ENCODE results near the gene RPL36A. TPM values are rescaled to one million over a fixed set of nuclear protein-coding genes. Genes with fewer than 3 reads are reported as not detected.
A peak's percentile ranks its signal among the peaks of the same experiment; 100 is the strongest.

The RPL36A gene
- total RNA-seq, 1 donor from 2014 or later = 185 TPM

DNA sequence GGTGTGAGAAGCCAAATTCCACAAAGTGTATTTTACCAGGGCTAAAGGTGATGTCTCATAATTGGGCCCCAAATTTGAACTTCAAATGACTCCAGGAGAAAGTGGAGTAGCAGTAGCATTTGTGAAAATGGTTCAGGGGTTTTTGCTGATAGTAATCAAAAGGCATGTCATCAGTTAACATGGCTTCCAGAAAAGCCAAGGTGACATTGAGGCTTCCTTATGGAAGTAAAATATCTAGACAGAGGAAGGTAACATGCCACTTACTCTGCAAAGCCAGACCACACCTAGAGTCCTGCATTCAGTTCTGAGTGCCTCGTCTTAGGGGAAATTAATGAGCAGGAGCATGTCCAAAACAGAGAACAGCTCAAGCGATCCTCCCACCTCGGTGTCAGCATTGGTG, 2.2 kb upstream of the RPL36A start:
- Mint-ChIP-seq H3K4me3 (ENCODE audit: unreplicated experiment) (no peak overlapping the region), H3K27ac (ENCODE audit: unreplicated experiment) (no peak overlapping the region), H3K4me1 (ENCODE audit: low read depth, unreplicated experiment) (peaks cover 2% of the 10 kb centered on the region), H3K27me3 (ENCODE audit: low read depth, unreplicated experiment) (peaks cover 2% of the 10 kb centered on the region), H3K9me3 (ENCODE audit: unreplicated experiment) (no peaks in the 10 kb centered on the region), H3K36me3 (ENCODE audit: low read depth, unreplicated experiment) (peaks cover 3% of the 10 kb centered on the region)
- DNase-seq (ENCODE audit: low read depth) (no peak), FAIRE-seq (no peak)
- peaks cover 26% of the 10 kb centered on the region for H3K79me2 ChIP-seq (ENCODE audit: insufficient read depth, low read length)
- H3K27ac ChIP-seq (ENCODE audit: low read depth, low read length) = no peak overlapping the region
- no peak overlapping the region for H3K9ac ChIP-seq (ENCODE audit: low read length)
- no peaks in the 10 kb centered on the region for H3K27me3 ChIP-seq (ENCODE audit: insufficient read depth, low read length)
- no peak for TF ChIP-seq EZH2 (IDR thresholded peaks at IDR 0.05; ENCODE audit: insufficient read depth, low read length)
- TF ChIP-seq CTCF (IDR thresholded peaks at IDR 0.05; ENCODE audit: insufficient read depth, low read depth, low read length) = no peak
- H4K20me1 ChIP-seq (ENCODE audit: insufficient read depth, low read length) = peaks cover 15% of the 10 kb centered on the region
- H2AFZ ChIP-seq (ENCODE audit: low read depth, low read length) = no peak overlapping the region
- H3K36me3 ChIP-seq (ENCODE audit: insufficient read depth, low read length) = peaks cover 12% of the 10 kb centered on the region
- H3K4me2 ChIP-seq (ENCODE audit: low read length) = no peak overlapping the region
- H3K4me1 ChIP-seq (ENCODE audit: insufficient read depth, low read length) = peaks cover 8% of the 10 kb centered on the region
- no peak overlapping the region for H3K4me3 ChIP-seq (ENCODE audit: insufficient read depth, low read depth, low read length)
- H3K9me3 ChIP-seq (ENCODE audit: insufficient read depth, low read depth, low read length) = no peaks in the 10 kb centered on the region

GRCh38 chrX:101391831-101392230, 1.0 kb downstream of the RPL36A start:
- peaks cover 8% of the 10 kb centered on the region for H3K4me1 ChIP-seq (ENCODE audit: insufficient read depth, low read length)
- no peaks in the 10 kb centered on the region for H3K9me3 ChIP-seq (ENCODE audit: insufficient read depth, low read depth, low read length)
- peak; percentile 92 for FAIRE-seq
- TF ChIP-seq EZH2 (IDR thresholded peaks at IDR 0.05; ENCODE audit: insufficient read depth, low read length) (no peak), CTCF (IDR thresholded peaks at IDR 0.05; ENCODE audit: insufficient read depth, low read depth, low read length) (no peak)
- H3K9me3 Mint-ChIP-seq (ENCODE audit: unreplicated experiment) = no peaks in the 10 kb centered on the region
- peaks cover 4% of the 10 kb centered on the region for H3K4me1 Mint-ChIP-seq (ENCODE audit: low read depth, unreplicated experiment)
- DNase-seq (ENCODE audit: low read depth) = no peak
- H4K20me1 ChIP-seq (ENCODE audit: insufficient read depth, low read length) = peaks cover 23% of the 10 kb centered on the region
- H3K27ac Mint-ChIP-seq (ENCODE audit: unreplicated experiment) = peak overlapping the region; percentile 93
- H3K4me2 ChIP-seq (ENCODE audit: low read length) = peak overlapping the region; percentile 98
- H3K27ac ChIP-seq (ENCODE audit: low read depth, low read length) = peak overlapping the region; percentile 68
- H3K4me3 Mint-ChIP-seq (ENCODE audit: unreplicated experiment) = peak overlapping the region; percentile 96
- peak overlapping the region; percentile 77 for H3K4me3 ChIP-seq (ENCODE audit: insufficient read depth, low read depth, low read length)
- no peak overlapping the region for H2AFZ ChIP-seq (ENCODE audit: low read depth, low read length)
- no peaks in the 10 kb centered on the region for H3K27me3 Mint-ChIP-seq (ENCODE audit: low read depth, unreplicated experiment)
- H3K27me3 ChIP-seq (ENCODE audit: insufficient read depth, low read length) = no peaks in the 10 kb centered on the region
- peaks cover 15% of the 10 kb centered on the region for H3K36me3 ChIP-seq (ENCODE audit: insufficient read depth, low read length)
- H3K36me3 Mint-ChIP-seq (ENCODE audit: low read depth, unreplicated experiment) = peaks cover 3% of the 10 kb centered on the region
- H3K9ac ChIP-seq (ENCODE audit: low read length) = peak overlapping the region; percentile 92
- peaks cover 26% of the 10 kb centered on the region for H3K79me2 ChIP-seq (ENCODE audit: insufficient read depth, low read length)

GRCh38 chrX:101393530-101394305, 2.9 kb downstream of the RPL36A start:
- H3K36me3 ChIP-seq (ENCODE audit: insufficient read depth, low read length) = peaks cover 15% of the 10 kb centered on the region
- peaks cover 4% of the 10 kb centered on the region for H3K4me1 Mint-ChIP-seq (ENCODE audit: low read depth, unreplicated experiment)

More at GRCh38 chrX:101393530-101394305, 2.9 kb downstream of the RPL36A start:
- FAIRE-seq = no peak
- Mint-ChIP-seq H3K27me3 (ENCODE audit: low read depth, unreplicated experiment) (no peaks in the 10 kb centered on the region), H3K36me3 (ENCODE audit: low read depth, unreplicated experiment) (peaks cover 3% of the 10 kb centered on the region), H3K4me3 (ENCODE audit: unreplicated experiment) (peak overlapping the region; percentile 96), H3K9me3 (ENCODE audit: unreplicated experiment) (no peaks in the 10 kb centered on the region), H3K27ac (ENCODE audit: unreplicated experiment) (no peak overlapping the region)
- Histone ChIP-seq H3K27ac (ENCODE audit: low read depth, low read length) (no peak overlapping the region), H3K4me3 (ENCODE audit: insufficient read depth, low read depth, low read length) (no peak overlapping the region), H3K9me3 (ENCODE audit: insufficient read depth, low read depth, low read length) (no peaks in the 10 kb centered on the region), H2AFZ (ENCODE audit: low read depth, low read length) (no peak overlapping the region), H3K4me2 (ENCODE audit: low read length) (peak overlapping the region; percentile 98), H3K79me2 (ENCODE audit: insufficient read depth, low read length) (peaks cover 26% of the 10 kb centered on the region), H3K27me3 (ENCODE audit: insufficient read depth, low read length) (no peaks in the 10 kb centered on the region), H3K4me1 (ENCODE audit: insufficient read depth, low read length) (peaks cover 8% of the 10 kb centered on the region), H3K9ac (ENCODE audit: low read length) (no peak overlapping the region), H4K20me1 (ENCODE audit: insufficient read depth, low read length) (peaks cover 23% of the 10 kb centered on the region)
- no peak for TF ChIP-seq EZH2 (IDR thresholded peaks at IDR 0.05; ENCODE audit: insufficient read depth, low read length)
- no peak for DNase-seq (ENCODE audit: low read depth)

All from astrocyte (in vitro differentiated cells and primary cell).